GM23338 (cell line): ENCODE results near the gene CNTNAP2. TPM values are rescaled to one million over a fixed set of nuclear protein-coding genes. Genes with fewer than 3 reads are reported as not detected.

Experiments
- ATAC-seq: fragments of 200-7000 bp; cut with Tn5 transposase; 3 replicates; pipeline ENCODE4 v1.9.1; 2020
- DNase-seq: peaks from one replicate; pipeline ENCODE4 v3.0.0-alpha.2; 2015; ENCODE audit warnings: low spot score
- H2AFZ ChIP-seq: fragments of 200-600 bp; sonication (generic); 2 replicates; pipeline ENCODE4 v1.8.0; 2016; ENCODE audit warnings: antibody characterized with exemption, mild to moderate bottlenecking, moderate library complexity
- H3F3A ChIP-seq: fragments of 200-600 bp; sonication (generic); replicated peaks from 2 replicates; pipeline ENCODE4 v1.8.0; 2017; ENCODE audit warnings: antibody characterized with exemption, mixed run types, low read depth
- H3K27ac ChIP-seq: fragments of 200-600 bp; sonication (generic); 2 replicates; pipeline ENCODE4 v1.6.1; 2016; ENCODE audit warnings: low read depth
- H3K27me3 ChIP-seq: fragments of 200-600 bp; sonication (generic); 2 replicates; pipeline ENCODE4 v1.8.0; 2016; ENCODE audit warnings: mild to moderate bottlenecking, mixed run types, moderate library complexity; ENCODE audit not compliant: insufficient read depth
- H3K36me3 ChIP-seq: fragments of 200-600 bp; sonication (generic); 2 replicates; pipeline ENCODE4 v1.8.0; 2016; ENCODE audit warnings: mild to moderate bottlenecking; ENCODE audit not compliant: insufficient read depth
- H3K4me1 ChIP-seq: fragments of 200-600 bp; sonication (generic); 2 replicates; pipeline ENCODE4 v1.8.0; 2016; ENCODE audit warnings: mild to moderate bottlenecking, moderate library complexity; ENCODE audit not compliant: insufficient read depth
- H3K4me2 ChIP-seq: fragments of 200-600 bp; sonication (generic); 2 replicates; pipeline ENCODE4 v1.7.1; 2017; ENCODE audit warnings: mixed run types
- H3K4me3 ChIP-seq: fragments of 200-600 bp; sonication (generic); 2 replicates; pipeline ENCODE4 v1.6.1; 2016; ENCODE audit warnings: mixed run types
- H3K79me2 ChIP-seq: fragments of 200-600 bp; sonication (generic); replicated peaks from 2 replicates; pipeline ENCODE4 v1.8.0; 2017; ENCODE audit warnings: mild to moderate bottlenecking; ENCODE audit not compliant: insufficient read depth
- H3K9me2 ChIP-seq: fragments of 200-600 bp; sonication (generic); 2 replicates; pipeline ENCODE4 v1.8.0; 2017; ENCODE audit not compliant: insufficient read depth
- H4K20me1 ChIP-seq: fragments of 200-600 bp; sonication (generic); replicated peaks from 2 replicates; pipeline ENCODE4 v1.8.0; 2017; ENCODE audit warnings: mild to moderate bottlenecking; ENCODE audit not compliant: insufficient read depth
- H3K27ac Mint-ChIP-seq: 2 replicates; pipeline ENCODE4 v1.8.0; 2020; ENCODE audit warnings: inconsistent platforms, mild to moderate bottlenecking, moderate library complexity, mixed read lengths
- H3K27me3 Mint-ChIP-seq: 3 replicates; pipeline ENCODE4 v1.8.0; 2022; ENCODE audit warnings: low read depth, mild to moderate bottlenecking, moderate library complexity, mixed read lengths, inconsistent platforms; ENCODE audit not compliant: insufficient read depth, poor library complexity
- H3K36me3 Mint-ChIP-seq: 3 replicates; pipeline ENCODE4 v1.8.0; 2021; ENCODE audit warnings: low read depth, mild to moderate bottlenecking, inconsistent platforms, moderate library complexity, mixed read lengths
- H3K4me1 Mint-ChIP-seq: 3 replicates; pipeline ENCODE4 v1.8.0; 2020; ENCODE audit warnings: mild to moderate bottlenecking, inconsistent platforms, mixed read lengths
- H3K4me3 Mint-ChIP-seq: 3 replicates; pipeline ENCODE4 v1.8.0; 2021; ENCODE audit warnings: moderate library complexity, mild to moderate bottlenecking, inconsistent platforms, mixed read lengths
- H3K9me3 Mint-ChIP-seq: 3 replicates; pipeline ENCODE4 v1.8.0; 2020; ENCODE audit warnings: moderate library complexity, mild to moderate bottlenecking, inconsistent platforms, mixed read lengths
- CREB1 ChIP-seq: fragments of 250-450 bp; sonication (Bioruptor Pico); IDR thresholded peaks from 2 replicates; pipeline ENCODE4 v1.5.0; 2020; ENCODE audit warnings: low read depth, mild to moderate bottlenecking, moderate library complexity
- POLR2AphosphoS5 ChIP-seq: IDR thresholded peaks from 2 replicates; pipeline ENCODE4 v1.6.1; 2016; ENCODE audit warnings: antibody characterized with exemption, low read depth
- STAT1 ChIP-seq: IDR thresholded peaks from one replicate; pipeline ENCODE4 v1.6.1; 2016; ENCODE audit warnings: antibody characterized with exemption; ENCODE audit not compliant: unreplicated experiment
- polyA plus RNA-seq: library from polyadenylated mRNA; unstranded; fragments of >200 nt; fragmentation: Nextera tagmentation; extraction: Ambion mirVana; gene quantifications from 2 replicates; pipeline ENCODE4 v1.2.1, GENCODE V29; 2016
- total RNA-seq: library from RNA; depleted of rRNA; stranded (reverse); fragments of >200 nt; shearing (Covaris generic); gene quantifications from 2 replicates; pipeline ENCODE4 v1.2.3, GENCODE V29; 2014
- TF ChIP-seq, protein P1 (sequence below): IDR thresholded peaks from one replicate; pipeline ENCODE4 v1.6.1; 2018; ENCODE audit warnings: antibody characterized with exemption; ENCODE audit not compliant: unreplicated experiment
- TF ChIP-seq, protein P2 (sequence below): IDR thresholded peaks from 2 replicates; pipeline ENCODE4 v1.6.1; 2016; ENCODE audit warnings: antibody characterized with exemption

The CNTNAP2 gene
- total and polyA plus RNA-seq, 2 experiments from 2014 or later: 38.2 to 61.3 TPM

- Histone ChIP-seq H3K9me2 (no peaks in the 10 kb centered on the region), H3K4me1 (no peaks in the 10 kb centered on the region), H3K79me2 (no peaks in the 10 kb centered on the region), H3F3A (no peaks in the 10 kb centered on the region), H4K20me1 (no peaks in the 10 kb centered on the region), H3K36me3 (no peaks in the 10 kb centered on the region), H3K27ac (no peak overlapping the region), H3K4me2 (no peak overlapping the region), H3K27me3 (no peaks in the 10 kb centered on the region), H3K4me3 (no peak overlapping the region), H2AFZ (no peak overlapping the region)
- Mint-ChIP-seq H3K36me3 (no peaks in the 10 kb centered on the region), H3K9me3 (peaks cover 3% of the 10 kb centered on the region; the same call in 2 of the 3 replicates), H3K4me3 (no peak overlapping the region), H3K4me1 (no peaks in the 10 kb centered on the region), H3K27ac (no peak overlapping the region), H3K27me3 (no peaks in the 10 kb centered on the region)
- ATAC-seq (no peak), DNase-seq (no peak)
- TF ChIP-seq, protein P1, sequence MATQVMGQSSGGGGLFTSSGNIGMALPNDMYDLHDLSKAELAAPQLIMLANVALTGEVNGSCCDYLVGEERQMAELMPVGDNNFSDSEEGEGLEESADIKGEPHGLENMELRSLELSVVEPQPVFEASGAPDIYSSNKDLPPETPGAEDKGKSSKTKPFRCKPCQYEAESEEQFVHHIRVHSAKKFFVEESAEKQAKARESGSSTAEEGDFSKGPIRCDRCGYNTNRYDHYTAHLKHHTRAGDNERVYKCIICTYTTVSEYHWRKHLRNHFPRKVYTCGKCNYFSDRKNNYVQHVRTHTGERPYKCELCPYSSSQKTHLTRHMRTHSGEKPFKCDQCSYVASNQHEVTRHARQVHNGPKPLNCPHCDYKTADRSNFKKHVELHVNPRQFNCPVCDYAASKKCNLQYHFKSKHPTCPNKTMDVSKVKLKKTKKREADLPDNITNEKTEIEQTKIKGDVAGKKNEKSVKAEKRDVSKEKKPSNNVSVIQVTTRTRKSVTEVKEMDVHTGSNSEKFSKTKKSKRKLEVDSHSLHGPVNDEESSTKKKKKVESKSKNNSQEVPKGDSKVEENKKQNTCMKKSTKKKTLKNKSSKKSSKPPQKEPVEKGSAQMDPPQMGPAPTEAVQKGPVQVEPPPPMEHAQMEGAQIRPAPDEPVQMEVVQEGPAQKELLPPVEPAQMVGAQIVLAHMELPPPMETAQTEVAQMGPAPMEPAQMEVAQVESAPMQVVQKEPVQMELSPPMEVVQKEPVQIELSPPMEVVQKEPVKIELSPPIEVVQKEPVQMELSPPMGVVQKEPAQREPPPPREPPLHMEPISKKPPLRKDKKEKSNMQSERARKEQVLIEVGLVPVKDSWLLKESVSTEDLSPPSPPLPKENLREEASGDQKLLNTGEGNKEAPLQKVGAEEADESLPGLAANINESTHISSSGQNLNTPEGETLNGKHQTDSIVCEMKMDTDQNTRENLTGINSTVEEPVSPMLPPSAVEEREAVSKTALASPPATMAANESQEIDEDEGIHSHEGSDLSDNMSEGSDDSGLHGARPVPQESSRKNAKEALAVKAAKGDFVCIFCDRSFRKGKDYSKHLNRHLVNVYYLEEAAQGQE: no peak
- TF ChIP-seq POLR2AphosphoS5 (no peak), STAT1 (no peak)
Measured at GRCh38 chr7:146449625-146450024, 333.0 kb downstream of the CNTNAP2 start.

GRCh38 chr7:146455091-146455655 is 338.6 kb downstream of the CNTNAP2 start:
- peaks cover 10% of the 10 kb centered on the region; the same call in 2 of the 3 replicates for H3K9me3 Mint-ChIP-seq
- no peaks in the 10 kb centered on the region for H3K4me1 ChIP-seq
- ATAC-seq (no peak), DNase-seq (no peak)
- H3K27me3 Mint-ChIP-seq: no peaks in the 10 kb centered on the region
- TF ChIP-seq CREB1: no peak
- H3K36me3 ChIP-seq: no peaks in the 10 kb centered on the region
- H2AFZ ChIP-seq: no peak overlapping the region
- no peaks in the 10 kb centered on the region for H3K36me3 Mint-ChIP-seq
- H3K79me2 ChIP-seq: no peaks in the 10 kb centered on the region
- H3K27ac Mint-ChIP-seq: no peak overlapping the region
- H3K4me1 Mint-ChIP-seq: no peaks in the 10 kb centered on the region
- H3K4me2 ChIP-seq: no peak overlapping the region
- H3K4me3 ChIP-seq: no peak overlapping the region
- H3K27me3 ChIP-seq: no peaks in the 10 kb centered on the region
- H4K20me1 ChIP-seq: no peaks in the 10 kb centered on the region
- H3K27ac ChIP-seq: no peak overlapping the region
- H3F3A ChIP-seq: no peaks in the 10 kb centered on the region
- H3K9me2 ChIP-seq: no peaks in the 10 kb centered on the region
- no peak overlapping the region for H3K4me3 Mint-ChIP-seq

GRCh38 chr7:146479040-146479439 is 362.4 kb downstream of the CNTNAP2 start:
- Histone ChIP-seq H2AFZ (no peak overlapping the region), H3K79me2 (no peaks in the 10 kb centered on the region), H3K4me2 (no peak overlapping the region), H4K20me1 (no peaks in the 10 kb centered on the region), H3K9me2 (no peaks in the 10 kb centered on the region), H3K4me3 (no peak overlapping the region), H3F3A (no peaks in the 10 kb centered on the region), H3K27ac (no peak overlapping the region), H3K27me3 (no peaks in the 10 kb centered on the region), H3K4me1 (no peaks in the 10 kb centered on the region), H3K36me3 (peaks cover 6% of the 10 kb centered on the region; the same call in 1 of the 2 replicates)
- ATAC-seq: no peak
- no peak overlapping the region for H3K27ac Mint-ChIP-seq
- peaks cover 3% of the 10 kb centered on the region; the same call in 2 of the 3 replicates for H3K9me3 Mint-ChIP-seq
- H3K4me3 Mint-ChIP-seq: no peak overlapping the region
- no peaks in the 10 kb centered on the region for H3K36me3 Mint-ChIP-seq
- TF ChIP-seq, protein P2, sequence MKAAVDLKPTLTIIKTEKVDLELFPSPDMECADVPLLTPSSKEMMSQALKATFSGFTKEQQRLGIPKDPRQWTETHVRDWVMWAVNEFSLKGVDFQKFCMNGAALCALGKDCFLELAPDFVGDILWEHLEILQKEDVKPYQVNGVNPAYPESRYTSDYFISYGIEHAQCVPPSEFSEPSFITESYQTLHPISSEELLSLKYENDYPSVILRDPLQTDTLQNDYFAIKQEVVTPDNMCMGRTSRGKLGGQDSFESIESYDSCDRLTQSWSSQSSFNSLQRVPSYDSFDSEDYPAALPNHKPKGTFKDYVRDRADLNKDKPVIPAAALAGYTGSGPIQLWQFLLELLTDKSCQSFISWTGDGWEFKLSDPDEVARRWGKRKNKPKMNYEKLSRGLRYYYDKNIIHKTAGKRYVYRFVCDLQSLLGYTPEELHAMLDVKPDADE: no peak
- no peaks in the 10 kb centered on the region for H3K4me1 Mint-ChIP-seq
- H3K27me3 Mint-ChIP-seq: peaks cover 1% of the 10 kb centered on the region
- DNase-seq: no peak
